GM19351 (cell line): ENCODE data around the gene GRK2.
"Not testable (repeated sequence)": the region's sequence is repeated elsewhere in the genome, so short reads cannot be mapped to it uniquely, and the experiment has no call there.

Experiments
- ATAC-seq: cut with Tn5 transposase; IDR thresholded peaks from one replicate; pipeline ENCODE4 v1.9.1; 2021; ENCODE audit warnings: mild to moderate bottlenecking, moderate library complexity; ENCODE audit not compliant: unreplicated experiment

Gene GRK2

GRCh38 chr11:67253872-67254624 is 12.2 kb upstream of the GRK2 start:
- no peak for ATAC-seq

- ATAC-seq: no peak
These were observed 11.5 kb upstream of the GRK2 start for GRCh38 chr11:67254798-67255197.

- ATAC-seq: no peak
These were observed 10.9 kb upstream of the GRK2 start for GRCh38 chr11:67255353-67255752.

GRCh38 chr11:67255864-67256263 is 10.4 kb upstream of the GRK2 start:
- ATAC-seq: no peak

GRCh38 chr11:67256477-67257135 is 9.7 kb upstream of the GRK2 start:
- no peak for ATAC-seq

- ATAC-seq: no peak
These were observed 5.9 kb upstream of the GRK2 start for GRCh38 chr11:67260406-67260805.

GRCh38 chr11:67260885-67261639 is 5.2 kb upstream of the GRK2 start:
- not testable (repeated sequence) for ATAC-seq

- no peak for ATAC-seq
These were observed 4.7 kb upstream of the GRK2 start for GRCh38 chr11:67261640-67261945.

GRCh38 chr11:67261946-67262681 is 4.2 kb upstream of the GRK2 start:
- no peak for ATAC-seq

- no peak for ATAC-seq
These were observed 3.3 kb upstream of the GRK2 start for GRCh38 chr11:67262731-67263675.

- no peak for ATAC-seq
These were observed 2.0 kb upstream of the GRK2 start for GRCh38 chr11:67264260-67264659.

- no peak for ATAC-seq
These were observed 1.2 kb upstream of the GRK2 start for GRCh38 chr11:67264877-67265632.

GRCh38 chr11:67265633-67266448 is 432 bp upstream of the GRK2 start:
- ATAC-seq: peak; percentile 43

- ATAC-seq: no peak
These were observed 1.2 kb downstream of the GRK2 start for GRCh38 chr11:67267188-67268080.

GRCh38 chr11:67268081-67268961 is 2.0 kb downstream of the GRK2 start:
- peak; percentile 54 for ATAC-seq

GRCh38 chr11:67268962-67269268 is 2.6 kb downstream of the GRK2 start:
- no peak for ATAC-seq
